K562 (cell line): ENCODE data around the gene MSH2. TPM values are rescaled to one million over a fixed set of nuclear protein-coding genes. Genes with fewer than 3 reads are reported as not detected.

Experiments used
- EP400 ChIP-seq: fragments of 450-650 bp; IDR thresholded peaks from 2 replicates; pipeline ENCODE4 v1.6.1; 2017; ENCODE audit warnings: antibody characterized with exemption, mild to moderate bottlenecking, moderate library complexity
- FOSL1 ChIP-seq: fragments of 200-800 bp; sonication (Bioruptor generic); conservative IDR thresholded peaks from 2 replicates; pipeline ENCODE4 v1.6.1; 2016; ENCODE audit warnings: missing genetic modification characterization, missing compliant biosample characterization
- FOXM1 ChIP-seq, 2 experiments: fragments of 450-650 bp in 1 of 2; sonication (generic) in 1 of 2; formaldehyde crosslinking in 1 of 2; IDR thresholded peaks; 2 replicates each; pipeline versions ENCODE4 v1.6.1 to v1.9.0; 2017 to 2022; ENCODE audit warnings: low read depth in 2 of 2, mild to moderate bottlenecking in 2 of 2, missing genetic modification reagents in 1 of 2, moderate library complexity in 1 of 2
- GTF2A2 ChIP-seq: IDR thresholded peaks from 2 replicates; pipeline ENCODE4 v1.6.1; 2016; ENCODE audit warnings: mild to moderate bottlenecking, missing genetic modification characterization, missing compliant biosample characterization
- KDM2B ChIP-seq: fragments of 250-450 bp; sonication (Bioruptor Pico); IDR thresholded peaks from 2 replicates; pipeline ENCODE4 v1.8.0; 2021; ENCODE audit warnings: mild to moderate bottlenecking, moderate library complexity
- MTA3 ChIP-seq: fragments of 450-650 bp; formaldehyde crosslinking; IDR thresholded peaks from 2 replicates; pipeline ENCODE4 v1.6.1; 2017; ENCODE audit warnings: mild to moderate bottlenecking, borderline replicate concordance
- PHF21A ChIP-seq: fragments of 450-650 bp; IDR thresholded peaks from 2 replicates; pipeline ENCODE4 v1.6.1; 2017; ENCODE audit warnings: low read depth, borderline replicate concordance
- POLR2AphosphoS2 ChIP-seq: IDR thresholded peaks from 2 replicates; pipeline ENCODE4 v1.6.1; 2012; ENCODE audit warnings: low read length, improper control_type of control experiment
- RAD21 ChIP-seq, 2 experiments: fragments of 250-450 bp in 1 of 2; fragments of 450-650 bp in 1 of 2; sonication (Bioruptor Pico) in 1 of 2; formaldehyde crosslinking in 1 of 2; IDR thresholded peaks in 1 of 2; conservative IDR thresholded peaks in 1 of 2; 2 replicates each; pipeline versions ENCODE4 v1.4.0 to v1.8.0; 2020 to 2022; ENCODE audit warnings: mild to moderate bottlenecking in 2 of 2, moderate library complexity in 1 of 2
- SMARCA4 ChIP-seq: fragments of 450-650 bp; IDR thresholded peaks from 2 replicates; pipeline ENCODE4 v1.6.1; 2016
- ZC3H11A ChIP-seq: IDR thresholded peaks from 2 replicates; pipeline ENCODE4 v1.6.1; 2012; ENCODE audit warnings: low read depth, low read length, improper control_type of control experiment
- ZNF57 ChIP-seq: fragments of 450-650 bp; formaldehyde crosslinking; IDR thresholded peaks from 2 replicates; pipeline ENCODE4 v1.4.0; 2020; ENCODE audit warnings: mild to moderate bottlenecking, moderate library complexity
- polyA plus RNA-seq, 8 experiments: library from polyadenylated mRNA; depleted of rRNA in 4 of 8; stranded (reverse) in 5 of 8; unstranded in 3 of 8; fragments of >200 nt; fragmentation: Nextera tagmentation in 2 of 8; fragmentation: Illumina TruSeq in 1 of 8; extraction: Ambion mirVana in 2 of 8; extraction: Trizol in 1 of 8; gene quantifications; 2 replicates each; pipeline versions ENCODE4 v1.2.1 to v1.2.3, GENCODE V29; 2011 to 2014; ENCODE audit warnings: inconsistent platforms in 1 of 8, missing spikeins in 1 of 8
- total RNA-seq, 7 experiments: library from RNA; depleted of rRNA in 6 of 7; stranded (reverse); fragments of >200 nt in 6 of 7; fragmentation: Illumina TruSeq in 2 of 7; extraction: Trizol in 2 of 7; gene quantifications; 2 replicates each; pipeline versions ENCODE4 v1.2.1 to v1.2.3, GENCODE V29; 2011 to 2021; ENCODE audit warnings: low replicate concordance in 1 of 7
- TF ChIP-seq, protein P1 (sequence below): sonication (generic); formaldehyde crosslinking; IDR thresholded peaks from 2 replicates; pipeline ENCODE4 v1.8.0; 2022; ENCODE audit warnings: mild to moderate bottlenecking, missing genetic modification reagents, borderline replicate concordance
- TF ChIP-seq, protein P2 (sequence below): fragments of 250-450 bp; sonication (Bioruptor Pico); IDR thresholded peaks from 2 replicates; pipeline ENCODE4 v1.8.0; 2021; ENCODE audit warnings: mild to moderate bottlenecking, moderate library complexity

MSH2 gene
- total and polyA plus RNA-seq, 9 of the 15 experiments (the other 6 are each of a cell fraction or from before 2014, with no cell fraction given): 51.8 to 139 (median 113) TPM

DNA sequence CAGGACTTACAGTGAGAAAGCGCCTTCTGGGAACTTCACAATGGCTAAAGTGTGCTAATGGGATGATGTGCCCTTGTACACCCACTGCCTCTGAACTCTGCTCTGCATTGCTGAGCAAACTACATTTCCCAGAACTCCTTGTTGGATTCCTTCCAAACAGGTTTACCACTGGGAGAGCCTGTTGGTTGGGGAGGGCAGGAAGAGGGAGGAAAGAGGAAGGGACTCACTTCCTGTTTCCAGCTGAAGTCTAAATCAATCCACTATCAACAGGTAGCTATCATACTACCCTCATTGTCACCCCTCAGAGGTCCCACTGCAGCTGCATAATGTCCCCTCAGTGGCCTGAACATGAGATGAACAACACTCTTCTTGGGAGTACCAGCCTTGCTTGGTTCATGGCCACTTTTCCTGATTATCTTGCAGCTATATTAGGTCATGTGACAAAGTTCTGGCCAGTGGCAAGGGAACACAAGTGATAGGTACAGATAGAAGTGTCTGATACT, 109.7 kb downstream of the MSH2 start (continued):
- no peak for TF ChIP-seq RAD21 (CRISPR knock-in tag; conservative IDR thresholded peaks at IDR 0.05 in 1 of 2, IDR thresholded peaks at IDR 0.05 in 1 of 2)
- TF ChIP-seq, protein P1, sequence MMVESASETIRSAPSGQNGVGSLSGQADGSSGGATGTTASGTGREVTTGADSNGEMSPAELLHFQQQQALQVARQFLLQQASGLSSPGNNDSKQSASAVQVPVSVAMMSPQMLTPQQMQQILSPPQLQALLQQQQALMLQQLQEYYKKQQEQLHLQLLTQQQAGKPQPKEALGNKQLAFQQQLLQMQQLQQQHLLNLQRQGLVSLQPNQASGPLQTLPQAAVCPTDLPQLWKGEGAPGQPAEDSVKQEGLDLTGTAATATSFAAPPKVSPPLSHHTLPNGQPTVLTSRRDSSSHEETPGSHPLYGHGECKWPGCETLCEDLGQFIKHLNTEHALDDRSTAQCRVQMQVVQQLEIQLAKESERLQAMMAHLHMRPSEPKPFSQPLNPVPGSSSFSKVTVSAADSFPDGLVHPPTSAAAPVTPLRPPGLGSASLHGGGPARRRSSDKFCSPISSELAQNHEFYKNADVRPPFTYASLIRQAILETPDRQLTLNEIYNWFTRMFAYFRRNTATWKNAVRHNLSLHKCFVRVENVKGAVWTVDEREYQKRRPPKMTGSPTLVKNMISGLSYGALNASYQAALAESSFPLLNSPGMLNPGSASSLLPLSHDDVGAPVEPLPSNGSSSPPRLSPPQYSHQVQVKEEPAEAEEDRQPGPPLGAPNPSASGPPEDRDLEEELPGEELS (CRISPR knock-in tag): no peak
- no peak for TF ChIP-seq ZC3H11A
- TF ChIP-seq, protein P2, sequence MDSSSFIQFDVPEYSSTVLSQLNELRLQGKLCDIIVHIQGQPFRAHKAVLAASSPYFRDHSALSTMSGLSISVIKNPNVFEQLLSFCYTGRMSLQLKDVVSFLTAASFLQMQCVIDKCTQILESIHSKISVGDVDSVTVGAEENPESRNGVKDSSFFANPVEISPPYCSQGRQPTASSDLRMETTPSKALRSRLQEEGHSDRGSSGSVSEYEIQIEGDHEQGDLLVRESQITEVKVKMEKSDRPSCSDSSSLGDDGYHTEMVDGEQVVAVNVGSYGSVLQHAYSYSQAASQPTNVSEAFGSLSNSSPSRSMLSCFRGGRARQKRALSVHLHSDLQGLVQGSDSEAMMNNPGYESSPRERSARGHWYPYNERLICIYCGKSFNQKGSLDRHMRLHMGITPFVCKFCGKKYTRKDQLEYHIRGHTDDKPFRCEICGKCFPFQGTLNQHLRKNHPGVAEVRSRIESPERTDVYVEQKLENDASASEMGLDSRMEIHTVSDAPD (CRISPR knock-in tag): no peak
- no peak for TF ChIP-seq PHF21A
- TF ChIP-seq POLR2AphosphoS2: no peak
- no peak for TF ChIP-seq GTF2A2 (tag)
- TF ChIP-seq EP400: no peak
- no peak for TF ChIP-seq ZNF57
- TF ChIP-seq MTA3: no peak
- TF ChIP-seq FOSL1: peak; percentile 21; the same call in 1 of the 2 replicates
- TF ChIP-seq SMARCA4: no peak
- no peak for TF ChIP-seq KDM2B (CRISPR knock-in tag)
- TF ChIP-seq FOXM1 (IDR thresholded peaks at IDR 0.05; ENCODE audit: low read depth): no peak
- no peak for TF ChIP-seq FOXM1 (CRISPR knock-in tag; IDR thresholded peaks at IDR 0.05; ENCODE audit: low read depth)
